ENCODE measurements around the gene RASGRP3.
"Not testable (repeated sequence)": the region's sequence is repeated elsewhere in the genome, so short reads cannot be mapped to it uniquely, and the experiment has no call there.

RASGRP3 gene

DNA sequence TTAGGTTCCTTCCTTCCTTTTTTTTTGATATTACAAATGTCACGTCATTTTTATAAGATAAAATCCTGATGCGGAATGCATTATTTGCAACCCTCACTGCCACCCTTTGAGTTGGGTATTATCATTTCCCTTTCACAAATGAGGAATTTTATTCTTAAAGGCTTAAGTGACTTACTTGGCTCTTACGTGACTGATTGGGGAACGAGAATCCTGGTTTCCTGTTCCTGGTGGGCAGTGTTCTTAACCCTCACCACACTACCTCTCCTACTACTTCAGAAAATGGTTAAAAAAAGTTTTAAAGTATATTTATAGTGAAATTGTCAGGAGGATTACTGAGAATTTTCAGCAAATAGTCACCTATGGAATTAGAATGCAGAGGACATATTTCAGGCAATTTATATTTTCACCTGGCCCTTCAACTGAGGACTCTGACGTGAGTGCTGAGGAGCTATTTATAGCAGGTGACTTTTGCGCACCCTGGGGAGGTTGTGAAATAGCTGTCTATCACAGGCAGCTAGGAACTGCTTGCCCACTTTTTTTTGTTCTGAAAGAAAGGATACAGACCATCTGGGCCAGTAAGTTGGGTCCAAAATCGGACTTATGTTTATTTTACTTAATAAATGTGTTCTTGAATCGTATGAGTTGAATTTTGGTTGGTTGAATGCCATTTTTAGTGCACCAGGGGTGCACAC lies 18.7 kb upstream of the RASGRP3 start:
- DNase-seq: no peak

DNA sequence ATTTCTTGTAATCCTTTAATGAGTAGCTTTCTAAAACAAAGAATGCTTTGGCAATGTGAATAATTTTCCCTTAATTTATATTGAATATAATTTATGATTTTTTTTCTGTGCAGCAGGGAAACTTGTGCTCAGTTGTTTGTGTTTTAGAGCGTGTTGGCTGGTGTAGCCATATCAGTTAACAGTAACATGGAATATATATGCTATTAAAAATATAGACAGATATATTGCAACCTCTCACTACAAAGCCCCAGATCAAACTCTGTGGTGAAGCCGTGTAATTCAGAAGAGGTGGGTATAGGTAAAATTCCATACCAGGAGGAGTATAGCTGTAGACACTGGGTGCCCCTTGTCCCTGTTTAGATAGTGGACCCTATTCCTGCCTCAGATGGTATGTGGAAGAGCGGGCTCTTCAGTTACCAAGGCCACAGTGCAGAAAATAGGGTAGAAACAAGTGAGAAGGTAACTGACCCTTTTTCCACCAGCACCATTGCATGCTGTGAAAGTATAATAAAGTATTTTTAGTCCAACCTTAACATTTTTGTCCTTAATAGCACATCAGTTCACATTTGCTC lies 18.1 kb upstream of the RASGRP3 start:
- no peak for DNase-seq

DNA sequence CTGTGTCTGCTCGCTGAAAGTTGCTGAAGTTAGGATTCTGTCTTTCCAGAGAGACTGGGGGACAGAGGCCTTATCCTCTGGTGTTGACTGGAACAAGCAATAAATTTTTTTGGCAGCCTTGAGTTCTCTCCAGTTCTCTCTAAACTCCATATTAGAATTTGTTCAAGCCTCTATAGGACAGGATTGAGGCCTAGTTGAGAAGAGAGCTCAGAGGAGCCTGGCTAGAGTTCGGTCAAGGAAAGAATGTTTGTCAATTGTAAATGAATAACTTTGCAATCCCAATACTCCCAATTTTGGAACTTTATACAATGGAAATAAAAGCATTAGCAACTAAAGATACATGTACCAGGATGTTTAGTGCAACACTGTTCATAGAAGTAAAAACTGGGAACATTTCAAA lies 16.7 kb upstream of the RASGRP3 start:
- no peak for DNase-seq

DNA sequence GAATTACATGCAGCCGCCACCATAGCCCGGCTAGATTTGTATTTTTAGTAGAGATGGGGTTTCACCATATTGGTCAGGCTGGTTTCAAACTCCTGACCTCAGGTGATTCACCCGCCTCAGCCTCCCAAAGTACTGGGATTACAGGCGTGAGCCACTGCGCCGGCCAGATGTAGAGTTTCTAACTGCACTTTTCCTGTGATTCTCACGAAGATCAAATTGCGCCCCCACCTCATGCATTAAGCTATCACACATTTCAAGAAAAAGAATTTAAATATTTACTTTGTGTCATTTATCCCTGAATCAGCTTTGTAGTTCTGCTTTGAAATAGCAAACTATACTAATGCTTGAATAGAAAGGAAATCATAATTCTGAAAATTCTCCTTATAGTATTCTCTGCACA lies 13.9 kb upstream of the RASGRP3 start:
- DNase-seq: not testable (repeated sequence)

DNA sequence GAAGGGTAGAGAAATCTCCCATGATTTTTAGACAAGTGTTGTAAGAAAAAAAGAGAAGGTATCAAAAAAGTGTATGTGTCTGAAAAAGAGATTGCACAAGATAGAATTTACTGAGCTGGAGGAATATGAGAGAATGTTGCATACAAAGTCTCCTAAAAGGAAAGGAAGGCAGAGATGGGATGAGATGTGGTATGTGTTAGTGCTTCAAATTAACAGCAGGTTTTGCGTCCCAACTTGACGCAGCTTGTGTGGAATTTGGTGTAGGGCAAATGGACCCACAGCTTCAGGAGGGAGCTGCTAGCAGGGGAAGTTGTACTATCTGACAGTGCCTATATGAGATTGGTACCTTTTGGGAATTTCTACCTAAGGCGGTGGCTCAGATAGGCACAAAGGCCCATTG lies 9.0 kb upstream of the RASGRP3 start:
- no peak for DNase-seq

DNA sequence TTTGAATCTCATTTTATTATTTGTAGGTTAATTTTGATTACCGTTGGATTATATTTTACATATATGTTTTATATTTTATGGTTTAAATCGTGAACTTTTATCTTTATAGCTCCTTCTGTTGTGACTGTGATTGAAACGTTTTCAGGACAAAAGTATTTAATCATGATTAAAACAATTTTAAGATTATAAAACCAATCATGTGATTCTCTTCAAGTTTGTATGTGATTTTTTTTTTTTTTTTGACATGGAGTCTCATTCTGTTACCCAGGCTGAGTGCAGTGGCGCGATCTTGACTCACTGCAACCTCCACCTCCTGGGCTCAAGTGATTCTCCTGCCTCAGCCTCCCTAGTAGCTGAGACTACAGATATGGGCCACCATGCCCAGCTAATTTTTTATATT lies 7.2 kb upstream of the RASGRP3 start:
- no peak for DNase-seq

DNA sequence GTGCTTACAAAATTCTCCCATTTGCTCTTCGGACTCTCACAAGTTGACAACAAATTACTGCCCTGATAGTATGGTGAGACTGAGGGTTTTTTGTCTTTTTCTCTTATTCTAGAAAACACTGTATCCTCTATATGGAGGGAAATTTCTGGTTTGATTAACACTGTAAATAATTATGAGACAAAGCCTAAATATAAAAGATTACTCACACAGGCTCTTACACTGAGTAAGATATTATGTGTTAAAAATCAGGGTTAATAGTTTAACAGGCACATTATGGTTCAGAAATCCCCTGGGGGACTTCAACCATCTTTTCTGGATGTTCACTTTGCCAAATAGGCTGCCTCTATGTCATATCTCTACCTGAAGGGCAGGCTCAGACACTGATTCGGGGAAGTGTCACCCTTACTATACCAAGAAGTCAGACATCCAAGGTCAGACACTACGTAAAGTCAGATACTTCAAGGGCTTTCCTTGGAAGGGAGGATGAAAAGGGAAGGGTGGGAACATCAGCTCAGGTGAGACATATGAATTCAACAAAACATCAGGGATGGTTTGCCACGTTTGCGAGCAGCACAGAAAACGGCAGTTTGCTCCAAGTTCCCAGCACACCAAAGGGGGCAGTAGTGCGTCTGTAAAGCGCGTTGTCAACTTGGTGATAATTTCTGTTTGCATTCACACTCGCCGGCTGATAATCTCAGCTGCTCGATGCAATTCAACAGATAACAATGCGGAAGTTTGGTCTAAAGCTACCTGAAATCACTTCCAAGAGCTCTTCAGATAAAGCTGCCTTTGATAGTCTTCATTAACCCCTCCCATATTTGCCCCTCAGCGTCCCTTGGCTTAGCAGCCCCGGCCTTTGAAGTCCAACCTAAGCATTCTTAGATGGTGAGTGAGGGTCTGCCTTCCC lies 972 bp upstream of the RASGRP3 start:
- peak; percentile 75 for DNase-seq

DNA sequence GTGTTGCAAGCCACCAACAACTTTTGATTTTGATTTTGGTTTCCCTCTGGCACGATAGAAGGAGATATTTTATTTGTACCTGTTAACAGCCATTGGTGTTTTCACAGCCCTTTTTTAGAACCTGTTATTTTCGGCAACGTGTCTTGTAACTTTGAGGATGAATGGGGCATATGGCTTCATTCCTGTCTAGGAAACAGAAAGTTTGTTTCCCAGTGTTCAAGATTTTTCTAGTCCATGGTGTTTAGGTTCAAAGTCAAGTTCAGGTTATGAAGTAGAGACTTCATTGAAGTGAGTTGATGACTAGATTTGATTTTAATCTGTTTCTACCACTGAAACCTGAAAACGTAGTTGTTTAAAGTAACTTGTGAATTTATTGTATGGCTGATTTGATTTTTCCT lies 343 bp downstream of the RASGRP3 start:
- DNase-seq: no peak

DNA sequence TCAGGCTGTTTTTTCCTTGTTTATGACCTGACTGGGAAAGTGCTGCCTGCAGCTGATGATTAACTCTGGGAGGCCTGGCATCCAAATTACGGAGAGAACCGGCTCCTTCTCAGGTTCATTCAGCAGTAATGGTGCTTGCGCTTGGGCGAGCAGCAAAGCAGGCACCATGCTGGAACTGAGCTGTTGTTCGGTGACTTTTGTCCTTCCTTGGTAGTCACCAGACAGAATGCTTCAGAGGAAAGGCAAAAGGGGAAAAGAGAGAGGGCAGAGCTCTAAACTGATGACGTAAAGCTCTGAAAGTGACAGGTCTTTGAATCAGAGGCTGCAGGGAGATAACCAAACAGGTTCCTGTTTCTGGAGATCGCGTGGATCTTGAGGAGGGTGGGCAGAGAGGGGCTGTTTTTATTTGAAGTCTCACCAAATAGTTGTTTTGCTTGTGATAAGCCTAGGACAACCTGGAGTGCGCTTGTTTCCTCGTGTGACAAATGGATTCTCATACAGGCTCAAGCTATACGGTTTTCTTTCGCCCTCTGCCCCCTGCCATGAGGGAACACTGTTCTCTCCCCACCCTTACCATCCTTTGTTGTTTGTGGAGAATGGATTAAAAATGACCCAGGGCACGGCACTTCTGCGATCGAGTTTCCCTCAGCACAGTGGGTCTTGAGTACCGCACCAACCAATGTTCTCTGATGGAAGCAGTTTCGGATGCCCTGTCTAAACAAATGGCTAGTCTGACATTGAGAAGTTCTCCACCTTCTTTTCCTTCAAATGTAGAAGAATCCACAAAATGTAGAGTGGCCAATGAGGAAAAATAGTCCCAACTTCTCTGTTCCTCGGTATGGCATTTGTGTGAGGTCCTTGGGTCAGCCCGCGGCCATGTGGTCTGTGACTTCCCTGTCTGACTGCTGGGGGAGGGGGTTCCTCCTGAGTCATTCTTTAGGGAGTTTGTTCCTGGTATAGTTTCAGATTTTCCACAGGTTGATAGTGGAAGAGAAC lies 1.3 kb downstream of the RASGRP3 start:
- DNase-seq: no peak

DNA sequence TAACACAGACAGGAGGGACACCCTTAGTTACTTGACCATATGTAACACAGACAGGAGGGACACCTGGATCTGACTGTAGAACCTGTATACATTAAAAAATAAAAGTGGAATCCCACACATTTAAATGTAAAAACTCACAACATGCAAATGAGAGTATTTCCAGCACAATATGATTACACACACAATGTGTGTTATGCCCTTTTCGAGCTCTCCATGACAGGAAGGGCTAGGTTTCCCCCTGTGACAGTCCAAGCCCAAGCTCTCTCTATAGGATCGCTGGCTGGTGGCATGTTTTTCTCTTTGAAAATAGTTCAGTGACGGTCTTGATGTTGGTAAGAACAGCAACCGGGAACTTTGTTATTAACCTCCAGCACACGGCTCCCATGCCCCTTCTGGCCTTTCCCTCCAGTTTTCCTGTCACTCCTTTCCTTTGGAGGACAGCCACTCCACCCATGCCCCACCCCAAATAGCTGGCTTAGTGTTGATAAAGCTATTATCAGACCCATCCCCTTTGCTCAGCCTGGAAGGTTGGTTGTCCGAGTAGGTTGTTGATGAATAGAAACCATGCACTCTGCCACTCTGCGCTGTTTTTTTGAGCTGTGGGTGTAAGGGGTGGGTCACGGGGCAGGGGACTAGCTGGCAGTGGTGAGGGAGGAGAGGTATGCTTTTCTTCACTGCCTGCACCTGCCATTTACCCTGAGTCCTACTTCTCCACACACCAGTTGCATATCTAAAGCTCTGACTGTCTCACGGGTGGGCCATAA lies 2.7 kb downstream of the RASGRP3 start:
- no peak for DNase-seq

DNA sequence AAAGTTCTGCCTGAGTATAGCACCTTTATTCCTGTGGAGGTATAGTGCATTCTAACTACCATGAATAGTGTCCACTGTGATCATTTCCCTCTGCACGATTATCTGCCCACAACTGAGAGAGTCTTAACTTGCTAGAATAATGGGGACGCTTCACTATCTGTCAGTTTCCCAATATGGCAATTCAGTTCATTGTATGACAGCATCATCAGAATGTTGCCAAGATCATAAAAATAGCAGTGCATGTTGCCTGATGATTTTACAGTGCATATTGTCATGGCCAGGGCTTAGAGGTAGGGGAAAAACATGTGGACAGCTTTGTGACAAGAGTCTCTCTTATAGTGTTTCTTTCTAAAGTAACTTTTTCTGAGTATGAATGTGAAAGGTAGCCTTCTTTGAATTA lies 6.1 kb downstream of the RASGRP3 start:
- DNase-seq: no peak

DNA sequence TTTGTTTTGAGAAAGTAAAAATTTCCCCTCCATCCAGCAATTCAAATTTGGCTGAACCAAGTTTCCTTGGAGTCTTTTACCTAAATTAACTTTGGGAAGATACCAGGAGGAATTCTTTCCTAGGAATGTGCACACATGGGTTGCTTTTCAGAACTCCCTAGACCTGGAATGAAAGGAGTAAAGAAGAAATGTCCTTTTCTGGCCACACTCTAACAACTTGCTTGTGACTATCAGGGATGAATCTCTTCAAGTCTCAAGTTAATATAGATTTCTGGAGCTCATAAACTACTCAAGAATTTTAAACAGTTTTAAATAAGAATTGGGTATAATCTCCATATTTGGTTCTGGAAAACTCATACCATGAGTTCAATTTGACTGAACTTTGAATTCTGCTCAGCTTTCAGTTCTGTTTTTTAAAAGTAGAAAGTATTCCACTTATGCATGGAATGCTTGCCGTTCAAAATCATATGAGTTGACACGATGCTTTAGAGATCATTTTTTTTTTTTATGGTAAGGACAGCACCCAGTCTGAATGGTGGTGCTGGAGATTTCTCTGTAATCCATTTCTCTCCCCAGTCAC lies 7.7 kb downstream of the RASGRP3 start:
- no peak for DNase-seq

DNA sequence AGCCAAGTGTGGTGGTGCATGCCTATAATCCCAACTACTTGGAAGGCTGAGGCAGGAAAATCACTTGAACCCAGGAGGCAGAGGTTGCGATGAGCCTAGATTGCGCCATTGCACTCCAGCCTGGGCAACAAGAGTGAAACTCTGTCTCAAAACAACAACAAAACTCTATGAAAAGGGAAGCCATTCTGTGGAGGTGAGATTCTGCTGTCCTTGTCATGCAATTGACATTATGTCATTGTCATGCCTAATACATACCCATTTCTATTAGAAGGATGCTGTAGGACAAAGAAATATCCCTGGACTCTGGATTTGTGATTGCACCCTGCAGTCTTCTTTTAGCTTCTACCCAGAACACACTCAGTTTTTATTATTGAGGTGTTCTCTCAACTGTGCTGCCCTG lies 8.6 kb downstream of the RASGRP3 start:
- DNase-seq: no peak

DNA sequence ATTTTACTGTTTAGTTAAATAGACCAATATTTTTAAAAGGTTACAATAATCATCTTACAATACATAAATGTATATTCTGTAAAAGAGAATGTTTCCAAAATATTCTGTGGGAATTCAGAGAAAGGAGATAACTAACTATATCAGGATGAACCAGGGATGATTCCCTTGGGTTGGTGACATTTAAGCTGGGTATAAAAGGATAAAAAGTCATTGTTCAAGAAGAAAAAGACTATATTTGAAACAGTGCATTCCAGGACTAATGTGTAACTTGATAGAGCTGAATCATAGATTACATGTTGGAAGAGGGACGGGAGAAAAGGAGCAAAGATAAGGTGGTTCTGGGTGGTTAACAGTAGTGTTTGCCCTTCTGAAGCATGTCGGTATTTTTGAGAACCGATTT lies 10.1 kb downstream of the RASGRP3 start:
- DNase-seq: no peak

DNA sequence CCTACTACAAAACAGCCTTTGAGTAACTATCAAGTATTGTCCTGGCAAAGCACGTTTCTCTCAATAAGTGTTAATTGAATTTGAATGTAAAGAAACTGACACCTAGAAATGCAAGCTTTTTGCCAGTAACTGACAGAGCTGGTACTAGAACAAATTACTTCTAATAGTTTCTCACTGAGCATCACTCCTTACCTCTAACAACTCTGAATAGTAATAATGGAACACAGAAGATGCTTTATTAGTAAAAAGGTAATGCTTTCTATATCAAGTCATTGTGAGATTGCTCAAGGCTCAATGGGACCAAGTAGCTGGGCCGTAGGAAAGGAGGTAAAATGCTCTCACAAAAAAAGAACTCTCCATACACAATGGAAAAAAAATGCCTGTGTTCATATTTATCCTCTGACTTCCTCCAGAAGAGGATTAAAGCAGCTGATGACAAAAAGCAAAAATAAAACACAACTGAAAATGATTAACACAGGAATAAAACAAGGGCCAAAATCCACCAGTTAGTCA lies 11.8 kb downstream of the RASGRP3 start:
- DNase-seq: no peak

DNA sequence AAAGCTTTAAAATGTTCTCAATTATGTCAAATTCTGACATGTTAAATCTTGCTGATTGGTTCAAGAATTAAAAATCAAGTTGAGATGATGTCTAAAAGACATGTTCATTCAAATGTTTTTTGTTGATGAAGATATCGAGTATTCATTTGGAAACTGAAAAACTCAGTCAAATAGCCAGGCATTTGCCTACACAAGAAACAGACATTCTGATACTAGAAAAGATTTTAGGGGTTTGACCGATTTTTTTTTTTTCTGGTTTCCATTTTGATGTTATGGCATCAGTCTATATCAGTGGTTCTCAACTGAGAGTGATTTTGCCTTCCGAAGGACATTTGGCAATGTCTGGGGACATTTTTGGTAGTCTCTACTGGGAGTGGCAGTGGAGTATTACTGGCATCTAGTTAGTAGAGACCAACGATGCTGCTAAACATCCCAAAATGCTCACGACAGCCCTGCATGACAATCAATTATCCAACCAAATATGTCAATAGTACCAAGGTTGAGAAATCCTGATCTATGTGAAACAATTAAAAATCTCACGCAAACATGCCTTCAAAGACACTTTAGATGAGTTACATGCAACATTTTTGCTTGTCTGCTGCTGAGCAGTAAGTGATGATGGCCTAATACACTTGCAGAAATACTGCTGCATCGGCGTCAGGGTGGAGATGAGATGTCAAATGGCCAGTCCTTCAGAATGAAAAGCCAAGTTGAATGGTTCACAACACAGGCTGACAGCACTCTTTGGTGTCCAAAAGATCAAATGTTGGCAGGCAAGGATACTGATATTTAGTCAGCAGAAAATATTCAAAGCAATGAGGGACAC lies 12.5 kb downstream of the RASGRP3 start:
- no peak for DNase-seq

DNA sequence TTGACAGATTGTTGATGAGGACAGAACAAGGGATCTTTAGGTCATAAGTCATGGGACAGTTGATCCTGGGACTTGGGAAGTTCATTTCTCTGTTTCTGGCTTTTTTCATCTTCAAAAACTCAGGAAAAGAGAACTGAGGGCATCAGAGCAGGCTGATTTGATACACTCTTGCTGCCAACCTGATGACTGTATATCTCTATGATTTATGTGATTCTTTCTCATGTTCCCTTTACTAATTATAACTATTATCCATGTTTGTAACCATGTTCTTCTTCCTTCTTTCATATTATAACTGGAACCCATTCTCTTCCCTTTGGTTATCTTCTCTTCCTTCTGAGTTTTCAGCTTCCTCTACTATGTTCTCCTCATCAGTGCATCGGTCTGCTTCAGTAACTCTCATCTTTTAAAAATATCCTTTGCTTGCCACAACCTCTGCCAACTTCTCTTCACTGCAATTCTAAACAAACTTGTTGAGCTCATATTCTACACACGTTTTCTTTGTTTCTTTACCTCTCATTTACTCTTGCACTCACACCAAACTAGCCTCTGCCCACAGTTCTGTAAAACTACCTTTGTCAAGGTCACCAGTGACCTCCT lies 13.5 kb downstream of the RASGRP3 start:
- DNase-seq: no peak

DNA sequence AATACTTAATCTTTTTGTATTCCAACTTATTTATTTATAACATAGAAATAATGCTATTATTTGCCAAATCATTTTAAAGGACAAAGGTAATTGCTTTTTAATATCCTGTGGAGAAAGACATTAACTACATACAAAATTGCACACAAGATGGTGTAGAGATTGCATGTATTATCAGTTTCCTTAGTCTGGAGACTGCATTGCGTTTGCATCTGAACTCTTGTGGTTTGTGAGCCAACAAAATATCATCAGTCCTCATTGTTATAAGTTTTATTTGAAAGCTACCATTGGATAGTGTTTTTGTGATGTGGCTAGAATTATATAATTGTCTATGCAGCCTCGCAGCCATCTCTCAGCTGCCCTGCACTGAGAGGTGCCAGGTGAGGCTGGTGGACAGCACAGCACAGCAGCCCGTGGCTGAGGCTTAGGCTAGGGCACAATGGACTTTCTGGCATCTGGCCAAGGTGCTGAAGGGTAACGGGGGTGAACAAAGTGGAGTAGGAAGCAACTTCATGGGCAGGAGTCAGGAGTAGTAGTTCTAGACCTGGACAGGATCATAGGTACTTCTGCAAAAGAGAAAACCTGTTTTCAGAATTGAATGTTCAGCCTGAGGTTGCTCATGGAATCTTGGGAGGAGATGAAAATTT lies 15.1 kb downstream of the RASGRP3 start:
- no peak for DNase-seq

DNA sequence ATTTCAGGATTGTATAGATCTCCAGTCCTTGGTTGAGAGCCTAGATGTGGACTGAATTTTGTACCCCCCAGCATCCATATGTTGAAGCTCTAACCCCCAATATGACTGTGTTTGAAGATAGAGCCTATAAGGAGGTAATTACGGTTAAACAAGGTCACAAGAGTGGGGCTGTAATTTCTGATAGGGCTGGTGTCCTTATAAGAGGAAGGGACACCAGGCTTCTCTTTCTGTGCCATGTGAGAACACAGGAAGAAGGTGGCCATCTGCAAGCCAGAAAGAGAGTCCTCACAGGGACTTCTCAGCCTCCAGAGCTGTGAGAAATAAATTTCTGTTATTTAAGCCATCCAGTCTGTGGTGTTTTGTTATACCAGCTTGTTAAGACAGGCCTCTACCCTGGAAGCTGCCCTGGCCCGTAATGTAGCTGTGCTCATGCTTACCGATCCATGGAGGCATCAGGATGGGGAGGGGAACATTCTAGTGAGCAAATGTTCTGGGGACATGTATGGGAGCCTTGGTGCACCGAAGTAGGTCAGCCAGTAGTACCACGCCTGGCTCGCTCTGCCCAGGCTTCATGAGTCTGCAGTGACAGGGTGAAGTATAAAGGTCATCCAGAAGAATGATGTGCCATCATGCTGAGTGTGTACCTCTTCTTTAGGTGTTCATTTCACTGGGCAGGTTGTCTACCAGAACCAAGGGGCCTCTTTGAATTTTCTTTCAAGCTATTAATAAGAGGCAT lies 16.1 kb downstream of the RASGRP3 start:
- no peak for DNase-seq
